Fibroblast of the aortic adventitia (primary cell): ENCODE results near the gene CENPI. TPM values are rescaled to one million over a fixed set of nuclear protein-coding genes. Genes with fewer than 3 reads are reported as not detected.

Experiments
- DNase-seq: peaks from one replicate; pipeline ENCODE4 v3.0.0-alpha.2; 2010; ENCODE audit warnings: low read depth
- H3K4me3 ChIP-seq: 2 replicates; pipeline ENCODE4 v1.5.1; 2011; ENCODE audit warnings: low read depth, mild to moderate bottlenecking, control low read depth, low read length, moderate library complexity
- total RNA-seq: library from RNA; depleted of rRNA; stranded (reverse); fragments of >200 nt; gene quantifications from 2 replicates; pipeline ENCODE4 v1.2.3, GENCODE V29; 2012; ENCODE audit warnings: low replicate concordance
- TF ChIP-seq, protein P1 (sequence below): IDR thresholded peaks from 2 replicates; pipeline ENCODE4 v1.5.1; 2011; ENCODE audit warnings: mild to moderate bottlenecking, low read length, control low read depth, inconsistent platforms; ENCODE audit not compliant: insufficient read depth

The CENPI gene
- total RNA-seq, 1 donor, result 23.4 TPM

GRCh38 chrX:101108284-101108683 lies 10.3 kb downstream of the CENPI start:
- TF ChIP-seq, protein P1, sequence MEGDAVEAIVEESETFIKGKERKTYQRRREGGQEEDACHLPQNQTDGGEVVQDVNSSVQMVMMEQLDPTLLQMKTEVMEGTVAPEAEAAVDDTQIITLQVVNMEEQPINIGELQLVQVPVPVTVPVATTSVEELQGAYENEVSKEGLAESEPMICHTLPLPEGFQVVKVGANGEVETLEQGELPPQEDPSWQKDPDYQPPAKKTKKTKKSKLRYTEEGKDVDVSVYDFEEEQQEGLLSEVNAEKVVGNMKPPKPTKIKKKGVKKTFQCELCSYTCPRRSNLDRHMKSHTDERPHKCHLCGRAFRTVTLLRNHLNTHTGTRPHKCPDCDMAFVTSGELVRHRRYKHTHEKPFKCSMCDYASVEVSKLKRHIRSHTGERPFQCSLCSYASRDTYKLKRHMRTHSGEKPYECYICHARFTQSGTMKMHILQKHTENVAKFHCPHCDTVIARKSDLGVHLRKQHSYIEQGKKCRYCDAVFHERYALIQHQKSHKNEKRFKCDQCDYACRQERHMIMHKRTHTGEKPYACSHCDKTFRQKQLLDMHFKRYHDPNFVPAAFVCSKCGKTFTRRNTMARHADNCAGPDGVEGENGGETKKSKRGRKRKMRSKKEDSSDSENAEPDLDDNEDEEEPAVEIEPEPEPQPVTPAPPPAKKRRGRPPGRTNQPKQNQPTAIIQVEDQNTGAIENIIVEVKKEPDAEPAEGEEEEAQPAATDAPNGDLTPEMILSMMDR, result no peak
- no peak overlapping the region for H3K4me3 ChIP-seq
- DNase-seq, result peak; percentile 34

DNA sequence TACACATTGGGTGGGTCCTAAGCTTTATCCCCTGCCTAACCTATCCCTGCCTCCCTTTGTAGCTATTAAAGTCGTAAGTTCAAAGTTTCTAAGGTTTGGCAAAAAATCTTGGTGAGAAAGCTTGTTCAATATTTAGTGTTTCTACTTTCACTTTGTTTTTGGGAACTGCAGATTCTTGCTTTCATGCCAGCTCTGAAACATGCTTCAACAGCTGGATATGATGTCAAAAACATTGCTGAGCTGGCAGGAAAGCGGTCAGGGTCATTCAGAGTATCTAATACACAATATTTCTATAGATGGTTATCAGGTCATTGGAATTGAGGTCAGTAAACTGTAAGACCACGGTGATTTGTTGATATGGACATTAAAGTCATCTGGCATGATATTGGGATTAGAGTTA lies 19.7 kb downstream of the CENPI start:
- no peak overlapping the region for H3K4me3 ChIP-seq

DNA sequence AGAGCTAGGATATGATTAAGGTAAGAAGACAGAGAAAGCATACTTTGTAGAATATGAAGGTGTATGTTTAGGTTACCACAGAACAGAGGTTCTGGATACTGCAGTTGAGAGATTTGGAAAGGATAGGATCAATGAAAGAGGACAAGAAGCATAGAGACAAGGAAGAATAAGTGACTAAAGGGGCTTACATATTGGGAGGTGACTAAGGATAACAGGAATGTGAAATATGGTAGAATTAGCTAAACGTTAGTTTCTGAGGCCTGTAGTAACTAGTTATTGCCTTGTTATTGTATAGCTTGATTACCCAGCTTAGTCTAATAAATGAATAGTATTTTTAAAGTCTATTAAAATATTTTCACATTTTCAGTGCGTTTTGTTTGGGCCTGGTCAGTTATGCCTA lies 38.2 kb downstream of the CENPI start:
- TF ChIP-seq, protein P1, result no peak
- DNase-seq, result no peak
- no peak overlapping the region for H3K4me3 ChIP-seq

More for the DNA sequence above, 19.7 kb downstream of the CENPI start:
- TF ChIP-seq, protein P1, result no peak
- peak; percentile 67 for DNase-seq

Other genes starting within 250 kb of the CENPI start
- not detected in 2 replicates for gene NOX1, start 223.8 kb upstream of the CENPI start, total RNA-seq
- gene XKRX, start 169.3 kb upstream of the CENPI start, total RNA-seq, result 0.36 TPM in 1 of 2 replicates, not detected in the other
- not detected in 2 replicates for gene ARL13A, start 128.5 kb upstream of the CENPI start, total RNA-seq
- 13.6 and 18.3 TPM in 2 replicates for gene TRMT2B, start 46.1 kb upstream of the CENPI start, total RNA-seq
- 2.5 and 14.4 TPM in 2 replicates for gene TMEM35A, start 19.3 kb upstream of the CENPI start, total RNA-seq
- 0.41 and 1.8 TPM in 2 replicates for gene DRP2, start 121.6 kb downstream of the CENPI start, total RNA-seq
- gene TAF7L, start 193.1 kb downstream of the CENPI start, total RNA-seq, result 0.63 and 0.98 TPM in 2 replicates